ENCODE data around the gene AQP2. TPM values are rescaled to one million over a fixed set of nuclear protein-coding genes. Genes with fewer than 3 reads are reported as not detected.
A peak's percentile ranks its signal among the peaks of the same experiment; 100 is the strongest.

Gene AQP2
- total RNA-seq, 1 donor from 2014 or later = not detected

DNA sequence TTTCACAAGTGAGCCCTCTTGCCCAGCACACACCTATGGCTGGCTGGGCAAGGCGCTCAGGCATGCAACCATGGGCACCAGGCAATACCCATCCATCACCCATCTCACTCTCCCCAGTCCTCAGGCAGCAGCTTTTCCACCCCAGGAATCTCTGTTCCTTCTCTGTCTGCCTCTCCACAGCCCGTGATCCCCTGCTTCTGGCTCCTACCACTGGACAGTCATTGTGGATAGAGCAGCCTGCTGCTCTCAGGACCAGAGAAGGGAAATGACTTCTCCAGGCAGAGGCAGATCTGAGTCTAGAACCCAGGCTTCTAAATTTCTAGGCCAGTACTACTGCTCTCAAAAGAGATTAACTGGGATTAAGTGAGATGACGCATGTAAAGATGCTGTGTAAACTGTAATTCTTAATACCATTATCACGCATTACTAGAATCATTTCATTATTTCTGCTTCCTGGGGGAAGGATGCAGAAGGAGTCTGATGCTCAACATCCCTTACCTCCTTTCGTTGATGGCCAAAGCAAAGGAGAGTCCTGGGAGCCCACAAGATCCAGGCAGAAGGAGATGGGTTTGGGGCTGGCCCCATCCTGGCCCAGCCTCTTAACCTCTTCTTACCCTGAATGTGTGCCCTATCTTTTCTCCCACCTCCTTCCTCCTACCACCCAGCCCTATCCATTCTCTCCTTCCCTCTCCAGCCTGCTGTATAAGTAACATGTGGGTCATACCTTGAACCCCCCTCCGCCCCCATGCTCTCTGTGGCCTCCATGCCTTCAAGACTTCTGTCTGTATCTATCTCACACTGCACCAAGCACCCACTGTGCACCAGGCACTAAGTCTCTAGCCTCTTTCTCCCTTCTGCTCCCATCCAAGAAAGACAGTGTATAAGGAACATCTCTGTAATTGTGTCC, 6.4 kb downstream of the AQP2 start:
- Histone ChIP-seq H3K4me3 (ENCODE audit: low read depth, low read length) (no peak overlapping the region), H3K36me3 (ENCODE audit: control insufficient read depth, insufficient read depth, low read length) (no peaks in the 10 kb centered on the region), H3K27me3 (ENCODE audit: control insufficient read depth, insufficient read depth, low read length) (peaks cover 9% of the 10 kb centered on the region)
- no peak for DNase-seq (ENCODE audit: low read depth)
- FAIRE-seq = no peak
- TF ChIP-seq, protein P1, sequence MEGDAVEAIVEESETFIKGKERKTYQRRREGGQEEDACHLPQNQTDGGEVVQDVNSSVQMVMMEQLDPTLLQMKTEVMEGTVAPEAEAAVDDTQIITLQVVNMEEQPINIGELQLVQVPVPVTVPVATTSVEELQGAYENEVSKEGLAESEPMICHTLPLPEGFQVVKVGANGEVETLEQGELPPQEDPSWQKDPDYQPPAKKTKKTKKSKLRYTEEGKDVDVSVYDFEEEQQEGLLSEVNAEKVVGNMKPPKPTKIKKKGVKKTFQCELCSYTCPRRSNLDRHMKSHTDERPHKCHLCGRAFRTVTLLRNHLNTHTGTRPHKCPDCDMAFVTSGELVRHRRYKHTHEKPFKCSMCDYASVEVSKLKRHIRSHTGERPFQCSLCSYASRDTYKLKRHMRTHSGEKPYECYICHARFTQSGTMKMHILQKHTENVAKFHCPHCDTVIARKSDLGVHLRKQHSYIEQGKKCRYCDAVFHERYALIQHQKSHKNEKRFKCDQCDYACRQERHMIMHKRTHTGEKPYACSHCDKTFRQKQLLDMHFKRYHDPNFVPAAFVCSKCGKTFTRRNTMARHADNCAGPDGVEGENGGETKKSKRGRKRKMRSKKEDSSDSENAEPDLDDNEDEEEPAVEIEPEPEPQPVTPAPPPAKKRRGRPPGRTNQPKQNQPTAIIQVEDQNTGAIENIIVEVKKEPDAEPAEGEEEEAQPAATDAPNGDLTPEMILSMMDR (IDR thresholded peaks at IDR 0.05; ENCODE audit: insufficient read depth, low read length, severe bottlenecking) = no peak

DNA sequence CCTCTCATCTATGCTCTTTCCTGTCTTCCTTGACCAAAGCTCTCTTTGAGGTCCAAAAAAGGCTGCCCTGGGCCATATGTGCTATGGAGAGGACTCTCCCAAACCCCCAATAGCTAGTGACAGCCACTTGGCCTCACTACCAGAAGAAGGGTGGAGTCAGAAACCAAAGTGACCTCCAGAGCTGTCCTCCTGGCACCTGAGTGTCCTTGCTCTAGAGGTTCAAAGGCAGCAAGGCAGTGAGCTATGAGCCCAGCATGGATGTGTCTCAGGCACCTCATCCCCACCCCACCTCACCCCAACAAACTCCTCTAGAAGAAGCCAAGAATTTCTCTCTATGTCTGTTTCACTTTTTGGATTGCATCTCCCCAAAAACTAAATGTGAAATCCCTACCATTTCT, 7.0 kb downstream of the AQP2 start:
- FAIRE-seq = no peak
- H3K27me3 ChIP-seq (ENCODE audit: control insufficient read depth, insufficient read depth, low read length) = peaks cover 9% of the 10 kb centered on the region

DNA sequence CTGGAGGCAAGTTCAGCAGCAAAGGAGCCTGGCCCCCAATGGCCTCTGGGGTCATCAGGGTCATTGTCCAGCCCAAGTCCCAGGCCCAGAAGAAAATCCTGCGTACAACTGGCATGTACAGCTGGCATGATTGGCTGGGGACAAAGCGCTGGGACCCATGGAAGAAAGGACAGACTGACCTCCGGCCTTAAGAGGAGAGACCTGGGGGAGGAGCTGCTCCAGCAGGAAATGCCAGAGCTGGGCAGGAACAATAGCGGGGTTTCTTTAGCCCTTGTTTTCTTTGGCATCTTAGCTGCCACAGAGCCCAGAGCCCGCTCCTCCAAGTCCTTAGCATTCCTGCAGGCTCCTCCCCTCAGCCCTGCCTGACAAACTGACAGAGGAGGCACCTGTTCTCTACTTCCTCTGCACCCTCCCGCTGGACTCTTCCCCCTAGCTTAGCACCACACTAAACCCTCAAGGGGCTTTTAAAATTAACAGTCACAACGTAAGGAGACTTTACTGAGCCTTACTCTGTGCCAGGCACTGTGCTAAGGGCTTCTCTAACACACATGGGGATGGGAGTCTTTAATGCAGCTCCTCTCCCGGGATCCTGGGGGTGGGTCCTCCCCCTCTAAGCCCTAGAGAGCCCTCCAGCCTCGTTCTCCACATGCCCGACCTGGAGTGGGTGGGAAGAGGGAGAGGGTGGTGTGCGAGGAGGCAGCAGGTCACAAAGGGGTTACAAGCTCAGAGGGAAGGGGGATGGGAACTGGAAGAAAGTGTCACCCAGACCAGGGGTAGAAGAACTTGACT, 9.3 kb downstream of the AQP2 start:
- no peaks in the 10 kb centered on the region for H3K36me3 ChIP-seq (ENCODE audit: control insufficient read depth, insufficient read depth, low read length)
- H3K4me3 ChIP-seq (ENCODE audit: low read depth, low read length) = no peak overlapping the region
- H3K27me3 ChIP-seq (ENCODE audit: control insufficient read depth, insufficient read depth, low read length) = peaks cover 14% of the 10 kb centered on the region
- TF ChIP-seq, protein P1 (IDR thresholded peaks at IDR 0.05; ENCODE audit: insufficient read depth, low read length, severe bottlenecking) = no peak
- DNase-seq (ENCODE audit: low read depth) (peak; percentile 33), FAIRE-seq (no peak)

More for the DNA sequence above, 7.0 kb downstream of the AQP2 start:
- Histone ChIP-seq H3K4me3 (ENCODE audit: low read depth, low read length) (no peak overlapping the region), H3K36me3 (ENCODE audit: control insufficient read depth, insufficient read depth, low read length) (no peaks in the 10 kb centered on the region)
- DNase-seq (ENCODE audit: low read depth) = no peak
- TF ChIP-seq, protein P1 (IDR thresholded peaks at IDR 0.05; ENCODE audit: insufficient read depth, low read length, severe bottlenecking) = no peak

DNA sequence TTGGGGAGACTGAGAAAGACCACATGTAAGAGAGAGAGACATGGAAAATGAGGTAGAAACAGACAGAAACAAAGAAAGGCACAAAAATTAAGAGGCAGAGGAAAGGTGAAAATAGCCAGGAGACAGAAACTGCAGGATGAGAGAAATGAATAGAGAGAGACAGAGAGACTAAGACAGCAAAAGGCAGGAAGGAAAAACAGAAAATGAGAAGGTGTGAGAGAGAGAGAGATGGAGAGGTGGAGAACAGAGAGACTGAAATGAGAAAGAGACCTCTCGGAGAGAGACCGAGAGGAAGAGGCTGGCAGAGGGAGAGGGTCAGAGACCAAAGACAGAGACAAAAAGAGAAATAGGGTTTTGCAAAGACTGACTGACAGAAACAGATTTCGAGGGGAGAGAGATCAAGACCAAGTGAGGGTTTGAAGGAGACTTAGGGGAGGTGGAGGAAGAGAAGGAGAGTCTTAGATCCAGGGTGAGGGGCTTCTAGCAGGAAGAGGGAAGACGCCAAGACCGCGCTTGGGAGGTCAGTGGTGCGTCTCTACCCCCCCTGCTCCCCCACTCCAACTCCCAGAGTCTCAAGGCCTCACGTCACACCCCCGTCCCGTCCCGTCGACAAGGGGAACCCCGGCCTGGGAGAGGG, 10.1 kb downstream of the AQP2 start:
- Histone ChIP-seq H3K27me3 (ENCODE audit: control insufficient read depth, insufficient read depth, low read length) (peaks cover 13% of the 10 kb centered on the region), H3K36me3 (ENCODE audit: control insufficient read depth, insufficient read depth, low read length) (no peaks in the 10 kb centered on the region), H3K4me3 (ENCODE audit: low read depth, low read length) (no peak overlapping the region)
- TF ChIP-seq, protein P1 (IDR thresholded peaks at IDR 0.05; ENCODE audit: insufficient read depth, low read length, severe bottlenecking) = no peak
- FAIRE-seq (peak; percentile 28), DNase-seq (ENCODE audit: low read depth) (no peak)

DNA sequence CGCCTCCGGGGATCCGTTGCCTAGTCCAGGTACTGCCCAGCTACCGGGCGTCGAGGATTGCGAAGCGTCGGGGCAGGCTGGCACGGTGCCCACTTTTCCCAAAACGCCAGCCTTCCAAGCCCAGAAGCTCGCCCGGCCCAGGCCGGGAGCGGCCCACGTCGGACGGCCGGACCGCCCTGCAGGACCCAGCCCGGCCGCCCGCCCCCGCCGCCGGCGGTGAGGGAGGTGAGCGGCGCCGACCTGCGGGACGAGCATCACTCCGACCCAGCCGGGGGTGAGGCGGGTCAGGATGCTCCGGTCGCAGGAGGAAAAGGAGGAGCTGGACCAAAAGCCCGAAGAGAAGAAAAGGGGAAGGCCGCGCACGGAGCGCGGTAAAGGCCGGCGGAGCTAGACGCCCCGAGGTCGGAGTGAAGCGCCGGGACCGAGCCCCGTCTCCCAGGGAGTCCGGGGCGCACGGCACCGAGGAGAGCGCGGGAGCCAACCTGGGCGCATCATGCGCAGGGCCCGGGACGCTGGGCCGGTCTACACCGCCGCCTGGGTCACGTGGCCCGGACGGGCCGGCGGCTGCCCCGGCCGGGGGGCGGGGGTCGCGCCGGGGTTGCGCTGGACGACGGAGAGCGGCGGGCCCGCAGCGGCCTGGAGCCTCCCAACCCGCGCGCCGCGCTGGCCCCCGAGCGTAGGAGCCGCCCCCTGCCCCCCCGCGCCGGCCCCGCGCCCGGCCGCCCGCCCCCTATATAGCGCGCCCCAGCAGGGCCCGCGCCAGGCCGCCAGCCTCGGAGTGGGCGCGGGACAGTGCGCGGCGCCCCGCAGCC, 10.8 kb downstream of the AQP2 start, which contains the start of gene AQP5:
AQP5 (plus strand) TSS at position 762 of the 812 bp plus-strand sequence. CDS start 146 bp downstream, outside the sequence.
- peaks cover 11% of the 10 kb centered on the region for H3K27me3 ChIP-seq (ENCODE audit: control insufficient read depth, insufficient read depth, low read length)
- no peak within 1 kb of the TSS for H3K4me3 ChIP-seq (ENCODE audit: low read depth, low read length)

More for the DNA sequence above, 10.8 kb downstream of the AQP2 start, which contains the start of gene AQP5:
- H3K36me3 ChIP-seq (ENCODE audit: control insufficient read depth, insufficient read depth, low read length) = no peaks in the 10 kb centered on the region
- TF ChIP-seq, protein P1 (IDR thresholded peaks at IDR 0.05; ENCODE audit: insufficient read depth, low read length, severe bottlenecking) = no peak
- DNase-seq (ENCODE audit: low read depth) (no peak), FAIRE-seq (no peak)

All from bronchial epithelial cell (primary cell).